ENCODE data around the gene PUS7.
"Not testable (repeated sequence)": the region's sequence is repeated elsewhere in the genome, so short reads cannot be mapped to it uniquely, and the experiment has no call there.

Gene PUS7

GRCh38 chr7:105527737-105528136, 5.7 kb upstream of the PUS7 start:
- not testable (repeated sequence) for H3K27me3 ChIP-seq (ENCODE audit: control insufficient read depth in 1 of 2, insufficient read depth in 2 of 2, low read length in 2 of 2); H3K36me3 ChIP-seq (ENCODE audit: insufficient read depth, low read length); H3K9me3 ChIP-seq (ENCODE audit: low read length); H3K27ac ChIP-seq (ENCODE audit: low read depth, low read length); H3K4me3 ChIP-seq (ENCODE audit: low read depth in 1 of 2, low read length in 2 of 2); H3K9ac ChIP-seq (ENCODE audit: low read length); H3K4me1 ChIP-seq (ENCODE audit: insufficient read depth, low read length)

GRCh38 chr7:105524840-105525239, 2.8 kb upstream of the PUS7 start:
- no peaks in the 10 kb centered on the region for H3K27me3 ChIP-seq (ENCODE audit: control insufficient read depth in 1 of 2, insufficient read depth in 2 of 2, low read length in 2 of 2)
- no peak overlapping the region for H3K27ac ChIP-seq (ENCODE audit: low read depth, low read length)
- no peak overlapping the region for H3K4me3 ChIP-seq (ENCODE audit: low read depth in 1 of 2, low read length in 2 of 2)
- no peaks in the 10 kb centered on the region for H3K36me3 ChIP-seq (ENCODE audit: insufficient read depth, low read length)
- H3K4me1 ChIP-seq (ENCODE audit: insufficient read depth, low read length), result peaks cover 10% of the 10 kb centered on the region
- no peak overlapping the region for H3K9ac ChIP-seq (ENCODE audit: low read length)
- no peaks in the 10 kb centered on the region for H3K9me3 ChIP-seq (ENCODE audit: low read length)

- H3K4me3 ChIP-seq (ENCODE audit: low read depth in 1 of 2, low read length in 2 of 2); H3K9ac ChIP-seq (ENCODE audit: low read length); H3K9me3 ChIP-seq (ENCODE audit: low read length); H3K36me3 ChIP-seq (ENCODE audit: insufficient read depth, low read length); H3K27me3 ChIP-seq (ENCODE audit: control insufficient read depth in 1 of 2, insufficient read depth in 2 of 2, low read length in 2 of 2); H3K27ac ChIP-seq (ENCODE audit: low read depth, low read length): not testable (repeated sequence)
- peaks cover 10% of the 10 kb centered on the region for H3K4me1 ChIP-seq (ENCODE audit: insufficient read depth, low read length)
Observed at GRCh38 chr7:105524423-105524822, 2.4 kb upstream of the PUS7 start.

GRCh38 chr7:105521027-105521716, 899 bp downstream of the PUS7 start:
- Histone ChIP-seq H3K4me3 (ENCODE audit: low read depth in 1 of 2, low read length in 2 of 2) (peak overlapping the region; percentile 49 to 61), H3K36me3 (ENCODE audit: insufficient read depth, low read length) (no peaks in the 10 kb centered on the region), H3K9me3 (ENCODE audit: low read length) (no peaks in the 10 kb centered on the region), H3K9ac (ENCODE audit: low read length) (no peak overlapping the region), H3K27me3 (ENCODE audit: control insufficient read depth in 1 of 2, insufficient read depth in 2 of 2, low read length in 2 of 2) (no peaks in the 10 kb centered on the region), H3K27ac (ENCODE audit: low read depth, low read length) (peak overlapping the region; percentile 81), H3K4me1 (ENCODE audit: insufficient read depth, low read length) (peaks cover 10% of the 10 kb centered on the region)

GRCh38 chr7:105520620-105521019, 1.5 kb downstream of the PUS7 start:
- not testable (repeated sequence) for H3K9ac ChIP-seq (ENCODE audit: low read length); H3K4me3 ChIP-seq (ENCODE audit: low read depth in 1 of 2, low read length in 2 of 2); H3K9me3 ChIP-seq (ENCODE audit: low read length); H3K36me3 ChIP-seq (ENCODE audit: insufficient read depth, low read length); H3K27ac ChIP-seq (ENCODE audit: low read depth, low read length); H3K27me3 ChIP-seq (ENCODE audit: control insufficient read depth in 1 of 2, insufficient read depth in 2 of 2, low read length in 2 of 2)
- peaks cover 10% of the 10 kb centered on the region for H3K4me1 ChIP-seq (ENCODE audit: insufficient read depth, low read length)

- no peak overlapping the region for H3K4me3 ChIP-seq (ENCODE audit: low read depth in 1 of 2, low read length in 2 of 2)
- H3K4me1 ChIP-seq (ENCODE audit: insufficient read depth, low read length), result peaks cover 10% of the 10 kb centered on the region
- no peaks in the 10 kb centered on the region for H3K36me3 ChIP-seq (ENCODE audit: insufficient read depth, low read length)
- H3K9ac ChIP-seq (ENCODE audit: low read length), result no peak overlapping the region
- no peak overlapping the region for H3K27ac ChIP-seq (ENCODE audit: low read depth, low read length)
- no peaks in the 10 kb centered on the region for H3K27me3 ChIP-seq (ENCODE audit: control insufficient read depth in 1 of 2, insufficient read depth in 2 of 2, low read length in 2 of 2)
- H3K9me3 ChIP-seq (ENCODE audit: low read length), result no peaks in the 10 kb centered on the region
Observed at GRCh38 chr7:105519353-105519752, 2.7 kb downstream of the PUS7 start.

GRCh38 chr7:105515610-105516009, 6.5 kb downstream of the PUS7 start:
- not testable (repeated sequence) for H3K4me3 ChIP-seq (ENCODE audit: low read depth in 1 of 2, low read length in 2 of 2); H3K9me3 ChIP-seq (ENCODE audit: low read length); H3K4me1 ChIP-seq (ENCODE audit: insufficient read depth, low read length); H3K36me3 ChIP-seq (ENCODE audit: insufficient read depth, low read length); H3K9ac ChIP-seq (ENCODE audit: low read length); H3K27me3 ChIP-seq (ENCODE audit: control insufficient read depth in 1 of 2, insufficient read depth in 2 of 2, low read length in 2 of 2); H3K27ac ChIP-seq (ENCODE audit: low read depth, low read length)

- H3K4me3 ChIP-seq (ENCODE audit: low read depth in 1 of 2, low read length in 2 of 2), result no peak overlapping the region
- H3K4me1 ChIP-seq (ENCODE audit: insufficient read depth, low read length), result no peaks in the 10 kb centered on the region
- H3K36me3 ChIP-seq (ENCODE audit: insufficient read depth, low read length), result no peaks in the 10 kb centered on the region
- H3K27ac ChIP-seq (ENCODE audit: low read depth, low read length), result no peak overlapping the region
- H3K9me3 ChIP-seq (ENCODE audit: low read length), result no peaks in the 10 kb centered on the region
- H3K9ac ChIP-seq (ENCODE audit: low read length), result no peak overlapping the region
- H3K27me3 ChIP-seq (ENCODE audit: control insufficient read depth in 1 of 2, insufficient read depth in 2 of 2, low read length in 2 of 2), result no peaks in the 10 kb centered on the region
Observed at GRCh38 chr7:105512926-105513526, 9.0 kb downstream of the PUS7 start.

GRCh38 chr7:105512415-105512814, 9.7 kb downstream of the PUS7 start:
- Histone ChIP-seq H3K9me3 (ENCODE audit: low read length) (no peaks in the 10 kb centered on the region), H3K4me3 (ENCODE audit: low read depth in 1 of 2, low read length in 2 of 2) (no peak overlapping the region), H3K9ac (ENCODE audit: low read length) (no peak overlapping the region), H3K27ac (ENCODE audit: low read depth, low read length) (no peak overlapping the region), H3K4me1 (ENCODE audit: insufficient read depth, low read length) (no peaks in the 10 kb centered on the region), H3K36me3 (ENCODE audit: insufficient read depth, low read length) (no peaks in the 10 kb centered on the region), H3K27me3 (ENCODE audit: control insufficient read depth in 1 of 2, insufficient read depth in 2 of 2, low read length in 2 of 2) (no peaks in the 10 kb centered on the region)

- Histone ChIP-seq H3K27me3 (ENCODE audit: control insufficient read depth in 1 of 2, insufficient read depth in 2 of 2, low read length in 2 of 2) (no peaks in the 10 kb centered on the region), H3K9ac (ENCODE audit: low read length) (no peak overlapping the region), H3K4me1 (ENCODE audit: insufficient read depth, low read length) (no peaks in the 10 kb centered on the region), H3K9me3 (ENCODE audit: low read length) (no peaks in the 10 kb centered on the region), H3K36me3 (ENCODE audit: insufficient read depth, low read length) (peaks cover 13% of the 10 kb centered on the region), H3K4me3 (ENCODE audit: low read depth in 1 of 2, low read length in 2 of 2) (no peak overlapping the region), H3K27ac (ENCODE audit: low read depth, low read length) (no peak overlapping the region)
Observed at GRCh38 chr7:105502173-105502572, 19.9 kb downstream of the PUS7 start.

GRCh38 chr7:105497016-105497415, 25.1 kb downstream of the PUS7 start:
- no peaks in the 10 kb centered on the region for H3K9me3 ChIP-seq (ENCODE audit: low read length)

GRCh38 chr7:105496521-105496920, 25.6 kb downstream of the PUS7 start:
- Histone ChIP-seq H3K27ac (ENCODE audit: low read depth, low read length) (no peak overlapping the region), H3K4me3 (ENCODE audit: low read depth in 1 of 2, low read length in 2 of 2) (no peak overlapping the region), H3K9ac (ENCODE audit: low read length) (no peak overlapping the region), H3K27me3 (ENCODE audit: control insufficient read depth in 1 of 2, insufficient read depth in 2 of 2, low read length in 2 of 2) (no peaks in the 10 kb centered on the region), H3K36me3 (ENCODE audit: insufficient read depth, low read length) (no peaks in the 10 kb centered on the region), H3K9me3 (ENCODE audit: low read length) (no peaks in the 10 kb centered on the region), H3K4me1 (ENCODE audit: insufficient read depth, low read length) (peaks cover 6% of the 10 kb centered on the region)

More at GRCh38 chr7:105497016-105497415, 25.1 kb downstream of the PUS7 start:
- Histone ChIP-seq H3K9ac (ENCODE audit: low read length) (no peak overlapping the region), H3K36me3 (ENCODE audit: insufficient read depth, low read length) (peaks cover under 1% of the 10 kb centered on the region), H3K27ac (ENCODE audit: low read depth, low read length) (no peak overlapping the region), H3K4me1 (ENCODE audit: insufficient read depth, low read length) (peaks cover 6% of the 10 kb centered on the region), H3K4me3 (ENCODE audit: low read depth in 1 of 2, low read length in 2 of 2) (no peak overlapping the region), H3K27me3 (ENCODE audit: control insufficient read depth in 1 of 2, insufficient read depth in 2 of 2, low read length in 2 of 2) (no peaks in the 10 kb centered on the region)

All from muscle layer of colon (tissue), 2 donors.